Neural cell (in vitro differentiated cells): Measurements from ENCODE around the gene AQP3. TPM values are rescaled to one million over a fixed set of nuclear protein-coding genes. Genes with fewer than 3 reads are reported as not detected.

Experiments used
- H2AFZ ChIP-seq: fragments of 200-600, 300-800 bp; sonication (generic), shearing (Covaris generic); 2 replicates; pipeline ENCODE4 v1.6.0; 2014; ENCODE audit warnings: low read depth, mild to moderate bottlenecking, antibody characterized with exemption, low read length, moderate library complexity
- H3F3A ChIP-seq: fragments of 200-600 bp; shearing (Covaris generic); 2 replicates; pipeline ENCODE4 v1.6.1; 2016; ENCODE audit warnings: mild to moderate bottlenecking, moderate library complexity, mixed read lengths, antibody characterized with exemption, low read length; ENCODE audit not compliant: insufficient read depth, poor library complexity, severe bottlenecking
- H3K27ac ChIP-seq: fragments of 200-600, 300-800 bp; sonication (generic), shearing (Covaris generic); 2 replicates; pipeline ENCODE4 v1.5.1; 2014; ENCODE audit warnings: mild to moderate bottlenecking, low read length, moderate library complexity
- H3K27me3 ChIP-seq: fragments of 300-800, 200-600 bp; sonication (generic), shearing (Covaris generic); 2 replicates; pipeline ENCODE4 v1.6.0; 2014; ENCODE audit warnings: mild to moderate bottlenecking, low read depth, low read length, moderate library complexity; ENCODE audit not compliant: insufficient read depth
- H3K36me3 ChIP-seq: fragments of 300-800, 200-600 bp; sonication (generic), shearing (Covaris generic); 2 replicates; pipeline ENCODE4 v1.5.1; 2014; ENCODE audit warnings: mild to moderate bottlenecking, antibody characterized with exemption, low read length, moderate library complexity; ENCODE audit not compliant: insufficient read depth
- H3K4me2 ChIP-seq: fragments of 300-800, 200-600 bp; sonication (generic), shearing (Covaris generic); 2 replicates; pipeline ENCODE4 v1.6.0; 2014; ENCODE audit warnings: mild to moderate bottlenecking, low read length
- H3K4me3 ChIP-seq: fragments of 300-800, 200-600 bp; sonication (generic), shearing (Covaris generic); 2 replicates; pipeline ENCODE4 v1.5.1; 2014; ENCODE audit warnings: mild to moderate bottlenecking, low read length, moderate library complexity
- H3K79me2 ChIP-seq: fragments of 200-600 bp; shearing (Covaris generic); replicated peaks from 2 replicates; pipeline ENCODE4 v1.6.0; 2014; ENCODE audit warnings: mild to moderate bottlenecking, low read length, moderate library complexity; ENCODE audit not compliant: insufficient read depth
- H3K9ac ChIP-seq: fragments of 300-800, 200-600 bp; sonication (generic), shearing (Covaris generic); 2 replicates; pipeline ENCODE4 v1.6.1; 2016; ENCODE audit warnings: mild to moderate bottlenecking, low read length, mixed read lengths
- H3K9me2 ChIP-seq: fragments of 200-600 bp; shearing (Covaris generic); 2 replicates; pipeline ENCODE4 v1.6.1; 2016; ENCODE audit warnings: mild to moderate bottlenecking, low read length, mixed read lengths; ENCODE audit not compliant: insufficient read depth
- H3K9me3 ChIP-seq: fragments of 200-600, 300-800 bp; sonication (generic), shearing (Covaris generic); 2 replicates; pipeline ENCODE4 v1.6.1; 2016; ENCODE audit warnings: mild to moderate bottlenecking, mixed run types, low read length, moderate library complexity, mixed read lengths
- H4K20me1 ChIP-seq: fragments of 200-600 bp; shearing (Covaris generic); 2 replicates; pipeline ENCODE4 v1.6.1; 2016; ENCODE audit warnings: mild to moderate bottlenecking, mixed run types; ENCODE audit not compliant: insufficient read depth
- EP300 ChIP-seq: fragments of 450-650 bp; conservative IDR thresholded peaks from 2 replicates; pipeline ENCODE4 v1.6.1; 2014; ENCODE audit warnings: antibody characterized with exemption, mild to moderate bottlenecking, moderate library complexity; ENCODE audit not compliant: poor library complexity, severe bottlenecking
- EZH2 ChIP-seq: fragments of 200-600, 300-800 bp; shearing (Covaris generic), sonication (generic); IDR thresholded peaks from 2 replicates; pipeline ENCODE4 v1.6.1; 2014; ENCODE audit warnings: antibody characterized with exemption, low read length, borderline replicate concordance, mild to moderate bottlenecking; ENCODE audit not compliant: insufficient read depth, poor library complexity, severe bottlenecking
- MXI1 ChIP-seq: fragments of 450-650 bp; conservative IDR thresholded peaks from 2 replicates; pipeline ENCODE4 v1.6.1; 2014; ENCODE audit warnings: antibody characterized with exemption, mild to moderate bottlenecking; ENCODE audit not compliant: poor library complexity, severe bottlenecking
- POLR2AphosphoS5 ChIP-seq: IDR thresholded peaks from 2 replicates; pipeline ENCODE4 v1.6.1; 2012
- RAD21 ChIP-seq: fragments of 450-650 bp; conservative IDR thresholded peaks from 2 replicates; pipeline ENCODE4 v1.6.1; 2014; ENCODE audit warnings: antibody characterized with exemption, mild to moderate bottlenecking, moderate library complexity
- SMC3 ChIP-seq: fragments of 450-650 bp; conservative IDR thresholded peaks from 2 replicates; pipeline ENCODE4 v1.6.1; 2014; ENCODE audit warnings: antibody characterized with exemption, mild to moderate bottlenecking, moderate library complexity; ENCODE audit not compliant: poor library complexity
- TAF1 ChIP-seq: IDR thresholded peaks from 2 replicates; pipeline ENCODE4 v1.6.1; 2012; ENCODE audit warnings: low read depth
- polyA plus RNA-seq: library from polyadenylated mRNA; depleted of rRNA; stranded (reverse); fragments of >200 nt; gene quantifications from 2 replicates; pipeline ENCODE4 v1.2.3, GENCODE V29; 2014
- TF ChIP-seq, protein P1 (sequence below): IDR thresholded peaks from 2 replicates; pipeline ENCODE4 v1.6.1; 2012; ENCODE audit warnings: borderline replicate concordance
- TF ChIP-seq, protein P2 (sequence below): fragments of 450-650 bp; IDR thresholded peaks from 2 replicates; pipeline ENCODE4 v1.5.1; 2014; ENCODE audit warnings: antibody characterized with exemption, mild to moderate bottlenecking, moderate library complexity; ENCODE audit not compliant: poor library complexity, severe bottlenecking

AQP3 gene
- polyA plus RNA-seq, 1 donor from 2014 or later, result not detected

DNA sequence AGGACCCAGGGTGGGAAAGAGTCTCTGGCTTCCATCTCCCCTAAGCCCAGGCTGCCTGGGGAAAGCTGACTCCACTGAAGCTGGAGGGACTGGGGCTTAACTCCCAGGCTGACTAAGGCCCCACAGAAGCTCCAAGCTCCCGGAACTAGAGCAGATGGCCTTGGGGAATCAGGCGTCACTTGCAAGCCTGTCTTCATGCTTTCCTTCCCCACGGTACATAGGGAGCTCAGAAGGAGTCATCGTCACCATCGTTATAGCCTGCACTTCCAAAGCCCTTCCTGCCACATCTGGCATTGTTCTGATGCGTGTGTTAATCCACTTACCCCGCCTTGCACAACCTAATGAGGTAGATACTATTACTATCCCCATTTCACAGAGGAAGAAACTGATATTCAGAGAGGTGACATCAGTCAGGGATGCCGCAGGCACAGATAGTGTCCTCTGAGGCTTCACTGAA is 11.5 kb downstream of the AQP3 start:
- Histone ChIP-seq H3K9me3 (no peaks in the 10 kb centered on the region), H2AFZ (no peak overlapping the region), H3F3A (no peaks in the 10 kb centered on the region), H3K36me3 (no peaks in the 10 kb centered on the region), H3K4me2 (no peak overlapping the region), H3K4me3 (no peak overlapping the region), H3K79me2 (no peaks in the 10 kb centered on the region), H4K20me1 (no peaks in the 10 kb centered on the region), H3K27me3 (no peaks in the 10 kb centered on the region), H3K9me2 (no peaks in the 10 kb centered on the region), H3K27ac (no peak overlapping the region), H3K9ac (no peak overlapping the region)
- TF ChIP-seq, protein P1, sequence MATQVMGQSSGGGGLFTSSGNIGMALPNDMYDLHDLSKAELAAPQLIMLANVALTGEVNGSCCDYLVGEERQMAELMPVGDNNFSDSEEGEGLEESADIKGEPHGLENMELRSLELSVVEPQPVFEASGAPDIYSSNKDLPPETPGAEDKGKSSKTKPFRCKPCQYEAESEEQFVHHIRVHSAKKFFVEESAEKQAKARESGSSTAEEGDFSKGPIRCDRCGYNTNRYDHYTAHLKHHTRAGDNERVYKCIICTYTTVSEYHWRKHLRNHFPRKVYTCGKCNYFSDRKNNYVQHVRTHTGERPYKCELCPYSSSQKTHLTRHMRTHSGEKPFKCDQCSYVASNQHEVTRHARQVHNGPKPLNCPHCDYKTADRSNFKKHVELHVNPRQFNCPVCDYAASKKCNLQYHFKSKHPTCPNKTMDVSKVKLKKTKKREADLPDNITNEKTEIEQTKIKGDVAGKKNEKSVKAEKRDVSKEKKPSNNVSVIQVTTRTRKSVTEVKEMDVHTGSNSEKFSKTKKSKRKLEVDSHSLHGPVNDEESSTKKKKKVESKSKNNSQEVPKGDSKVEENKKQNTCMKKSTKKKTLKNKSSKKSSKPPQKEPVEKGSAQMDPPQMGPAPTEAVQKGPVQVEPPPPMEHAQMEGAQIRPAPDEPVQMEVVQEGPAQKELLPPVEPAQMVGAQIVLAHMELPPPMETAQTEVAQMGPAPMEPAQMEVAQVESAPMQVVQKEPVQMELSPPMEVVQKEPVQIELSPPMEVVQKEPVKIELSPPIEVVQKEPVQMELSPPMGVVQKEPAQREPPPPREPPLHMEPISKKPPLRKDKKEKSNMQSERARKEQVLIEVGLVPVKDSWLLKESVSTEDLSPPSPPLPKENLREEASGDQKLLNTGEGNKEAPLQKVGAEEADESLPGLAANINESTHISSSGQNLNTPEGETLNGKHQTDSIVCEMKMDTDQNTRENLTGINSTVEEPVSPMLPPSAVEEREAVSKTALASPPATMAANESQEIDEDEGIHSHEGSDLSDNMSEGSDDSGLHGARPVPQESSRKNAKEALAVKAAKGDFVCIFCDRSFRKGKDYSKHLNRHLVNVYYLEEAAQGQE, result no peak
- TF ChIP-seq, protein P2, sequence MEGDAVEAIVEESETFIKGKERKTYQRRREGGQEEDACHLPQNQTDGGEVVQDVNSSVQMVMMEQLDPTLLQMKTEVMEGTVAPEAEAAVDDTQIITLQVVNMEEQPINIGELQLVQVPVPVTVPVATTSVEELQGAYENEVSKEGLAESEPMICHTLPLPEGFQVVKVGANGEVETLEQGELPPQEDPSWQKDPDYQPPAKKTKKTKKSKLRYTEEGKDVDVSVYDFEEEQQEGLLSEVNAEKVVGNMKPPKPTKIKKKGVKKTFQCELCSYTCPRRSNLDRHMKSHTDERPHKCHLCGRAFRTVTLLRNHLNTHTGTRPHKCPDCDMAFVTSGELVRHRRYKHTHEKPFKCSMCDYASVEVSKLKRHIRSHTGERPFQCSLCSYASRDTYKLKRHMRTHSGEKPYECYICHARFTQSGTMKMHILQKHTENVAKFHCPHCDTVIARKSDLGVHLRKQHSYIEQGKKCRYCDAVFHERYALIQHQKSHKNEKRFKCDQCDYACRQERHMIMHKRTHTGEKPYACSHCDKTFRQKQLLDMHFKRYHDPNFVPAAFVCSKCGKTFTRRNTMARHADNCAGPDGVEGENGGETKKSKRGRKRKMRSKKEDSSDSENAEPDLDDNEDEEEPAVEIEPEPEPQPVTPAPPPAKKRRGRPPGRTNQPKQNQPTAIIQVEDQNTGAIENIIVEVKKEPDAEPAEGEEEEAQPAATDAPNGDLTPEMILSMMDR, result no peak
- TF ChIP-seq SMC3 (no peak), TAF1 (no peak)

DNA sequence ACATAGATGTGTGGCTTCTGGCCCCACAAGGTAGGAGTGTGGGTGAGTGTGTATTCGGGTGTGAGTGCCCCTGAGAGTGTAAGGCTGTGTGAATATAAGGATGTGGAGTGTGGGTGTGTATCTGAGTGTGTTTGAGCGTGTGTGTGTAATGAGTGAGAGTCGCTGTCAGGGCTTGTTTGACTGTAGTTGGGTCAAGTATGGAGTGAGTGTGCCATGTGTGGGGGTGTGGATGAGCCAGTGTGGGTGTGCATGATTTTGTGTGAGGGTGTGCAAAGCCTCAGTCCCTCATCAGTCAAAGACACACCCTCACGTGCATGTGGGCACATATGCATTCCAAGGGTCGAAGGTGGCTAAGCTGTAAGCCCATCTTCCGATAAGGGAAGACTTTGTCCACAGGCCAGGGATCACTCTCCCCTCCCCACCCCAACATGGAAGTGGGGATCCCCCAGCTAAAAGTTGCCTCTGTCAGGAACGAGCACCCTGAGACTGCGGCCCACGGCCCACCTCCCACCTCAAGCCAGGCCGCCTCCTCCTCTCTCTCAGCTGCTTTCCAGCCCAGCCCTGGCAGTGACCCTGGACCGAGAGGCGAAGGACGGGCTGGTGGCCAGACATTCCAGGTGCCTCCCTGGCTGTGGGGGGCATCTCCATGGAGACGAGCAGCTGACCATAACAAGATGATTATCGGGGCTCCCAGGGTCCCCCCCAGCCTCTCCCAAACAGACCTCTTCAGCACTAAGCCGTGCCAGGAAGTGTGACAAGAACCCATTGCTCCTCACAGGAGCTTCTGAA is 12.9 kb downstream of the AQP3 start:
- H3K79me2 ChIP-seq, result no peaks in the 10 kb centered on the region
- no peak overlapping the region for H2AFZ ChIP-seq
- H3K9me2 ChIP-seq, result no peaks in the 10 kb centered on the region
- no peaks in the 10 kb centered on the region for H4K20me1 ChIP-seq
- H3K4me3 ChIP-seq, result no peak overlapping the region
- no peaks in the 10 kb centered on the region for H3F3A ChIP-seq
- H3K4me2 ChIP-seq, result no peak overlapping the region
- no peak overlapping the region for H3K27ac ChIP-seq
- no peaks in the 10 kb centered on the region for H3K27me3 ChIP-seq
- no peaks in the 10 kb centered on the region for H3K36me3 ChIP-seq
- no peaks in the 10 kb centered on the region for H3K9me3 ChIP-seq
- H3K9ac ChIP-seq, result no peak overlapping the region
- TF ChIP-seq MXI1, result no peak
- no peak for TF ChIP-seq TAF1
- no peak for TF ChIP-seq EZH2

DNA sequence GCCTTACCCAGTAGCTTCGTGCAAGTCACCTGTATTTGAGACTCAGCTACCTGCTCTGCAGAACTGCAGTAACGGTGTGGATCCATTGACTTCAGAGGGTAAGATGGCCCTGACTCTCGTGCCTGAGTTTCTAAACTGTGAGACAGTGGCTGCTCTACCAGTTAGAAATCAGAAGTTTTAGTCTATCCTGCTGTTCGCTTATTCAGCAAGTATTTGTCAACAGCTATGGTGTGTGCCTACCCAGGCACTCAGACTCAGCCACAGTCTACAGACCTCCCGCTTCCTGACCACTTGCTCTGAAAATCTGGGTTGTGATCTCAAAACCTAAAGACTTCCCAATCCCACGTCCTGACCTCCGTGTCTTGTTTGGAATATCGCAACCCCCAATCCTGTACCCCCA is 13.5 kb downstream of the AQP3 start:
- Histone ChIP-seq H3F3A (no peaks in the 10 kb centered on the region), H4K20me1 (no peaks in the 10 kb centered on the region), H3K36me3 (no peaks in the 10 kb centered on the region), H3K4me2 (no peak overlapping the region), H2AFZ (no peak overlapping the region), H3K27ac (no peak overlapping the region), H3K9me2 (no peaks in the 10 kb centered on the region), H3K4me3 (no peak overlapping the region), H3K9me3 (no peaks in the 10 kb centered on the region), H3K27me3 (no peaks in the 10 kb centered on the region), H3K9ac (no peak overlapping the region), H3K79me2 (no peaks in the 10 kb centered on the region)
- no peak for TF ChIP-seq EZH2
- TF ChIP-seq, protein P2, result no peak
- no peak for TF ChIP-seq POLR2AphosphoS5
- no peak for TF ChIP-seq TAF1
- TF ChIP-seq, protein P1, result no peak
- no peak for TF ChIP-seq EP300
- no peak for TF ChIP-seq SMC3
- no peak for TF ChIP-seq RAD21
- TF ChIP-seq MXI1, result no peak
